ENCODE data around the gene TSC2.

GRCh38 chr16:2043667-2044451 lies 3.9 kb upstream of the TSC2 start:
- TF ChIP-seq EZH2phosphoT487 (IDR thresholded peaks at IDR 0.05; ENCODE audit: insufficient read depth, low read depth) (no peak), EZH2 (IDR thresholded peaks at IDR 0.05; ENCODE audit: insufficient read depth, poor library complexity, severe bottlenecking) (no peak)
